Activated CD8-positive, alpha-beta memory T cell treated with anti-CD3 and anti-CD28 coated beads, Interleukin-2, amount 50 U/mL, for 1 hour (primary cell): ENCODE measurements around the gene SIAE.
A peak's percentile ranks its signal among the peaks of the same experiment; 100 is the strongest.
"Not testable (repeated sequence)": the region's sequence is repeated elsewhere in the genome, so short reads cannot be mapped to it uniquely, and the experiment has no call there.

Source experiments
- DNase-seq: peaks from one replicate; pipeline ENCODE4 v3.0.0-alpha.2; 2020; ENCODE audit errors: extremely low read depth

Gene SIAE

GRCh38 chr11:124623861-124624525 is 49.5 kb downstream of the SIAE start:
- DNase-seq, result no peak

GRCh38 chr11:124622531-124623451 is 50.7 kb downstream of the SIAE start, which contains the start of gene TBRG1:
TBRG1 (plus strand) TSS chr11:124622864; CDS start chr11:124623084, 220 bp downstream.
- DNase-seq, result peak; percentile 63

- DNase-seq, result no peak
These were observed 54.7 kb downstream of the SIAE start for GRCh38 chr11:124618863-124619262.

DNA sequence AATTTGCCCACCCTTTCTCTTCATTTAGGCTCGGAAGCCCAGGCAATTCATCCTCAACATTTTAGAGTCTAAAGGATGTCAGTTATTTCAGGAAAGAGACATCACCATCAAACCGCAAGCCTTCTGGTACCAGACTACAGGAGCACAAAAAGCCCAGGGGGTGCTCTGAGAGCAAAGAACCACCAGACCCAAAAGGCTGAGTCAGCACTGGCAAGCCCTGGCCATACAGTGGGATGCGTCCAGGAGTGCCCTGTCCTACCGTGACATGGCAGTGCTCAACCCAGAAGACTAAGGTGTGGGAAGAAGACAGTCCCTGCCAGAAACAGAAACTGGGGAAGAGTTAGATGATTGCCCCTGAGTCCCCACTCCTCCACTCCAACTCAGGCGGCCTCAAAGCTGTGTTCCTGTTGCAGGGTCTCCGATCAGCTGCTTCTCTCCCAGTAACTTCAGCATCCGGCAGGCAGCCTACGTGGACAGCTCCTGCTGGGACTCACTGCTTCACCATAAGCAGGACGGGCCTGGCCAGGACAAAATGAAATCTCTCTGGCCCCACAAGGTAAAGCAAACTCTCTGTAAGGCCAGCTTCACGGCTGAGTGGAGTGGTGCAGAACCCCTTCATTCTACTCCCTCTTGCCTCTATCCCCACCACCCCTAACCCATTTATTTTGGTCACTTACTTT is 60.8 kb downstream of the SIAE start:
- DNase-seq, result no peak

DNA sequence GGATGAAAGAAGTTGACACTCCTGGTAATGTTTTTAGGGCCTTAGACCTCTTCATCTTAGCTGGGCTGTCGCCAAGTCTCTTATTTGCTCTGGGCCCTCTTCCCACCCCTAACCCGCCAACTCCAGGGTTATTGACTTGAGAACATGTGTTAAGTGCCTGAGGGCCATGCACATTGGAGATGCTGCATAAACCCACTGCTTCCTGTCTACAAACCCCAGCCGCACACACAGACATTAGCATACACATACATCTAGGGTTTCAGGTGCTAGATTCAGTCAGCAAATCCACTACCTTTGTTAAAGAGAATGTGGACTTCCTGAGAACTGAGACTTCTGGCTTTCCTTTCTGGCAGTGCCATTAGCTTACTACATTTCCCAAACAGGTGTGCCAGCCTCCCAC is 61.5 kb downstream of the SIAE start:
- DNase-seq, result no peak

DNA sequence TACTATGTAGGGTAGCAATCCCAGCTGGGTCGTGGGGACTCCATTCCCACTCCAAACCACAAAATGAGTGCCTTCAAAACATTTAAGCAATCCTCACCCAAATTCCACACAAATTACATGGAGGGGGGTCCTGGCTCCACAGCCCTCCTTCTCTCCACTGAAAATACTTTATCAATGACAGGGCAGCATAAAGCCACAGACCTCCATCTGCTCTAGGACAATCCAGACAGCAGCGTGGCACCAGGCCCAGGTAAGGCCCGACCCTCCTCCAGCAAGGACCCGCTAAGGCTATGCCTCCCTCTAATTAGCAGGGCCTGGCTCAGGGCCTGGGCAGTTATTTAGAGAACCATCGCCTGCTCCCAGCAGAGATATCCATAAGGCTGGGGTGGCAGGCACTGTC is 62.5 kb downstream of the SIAE start, which contains the start of gene PANX3:
PANX3 (plus strand) TSS at position 365 of the 400 bp plus-strand sequence. CDS start 129 bp downstream, outside the sequence.
- no peak for DNase-seq

GRCh38 chr11:124610295-124610694 is 63.2 kb downstream of the SIAE start:
- no peak for DNase-seq

- no peak for DNase-seq
These were observed 65.4 kb downstream of the SIAE start for GRCh38 chr11:124608147-124608546.

- no peak for DNase-seq
These were observed 67.8 kb downstream of the SIAE start for GRCh38 chr11:124605719-124606118.

DNA sequence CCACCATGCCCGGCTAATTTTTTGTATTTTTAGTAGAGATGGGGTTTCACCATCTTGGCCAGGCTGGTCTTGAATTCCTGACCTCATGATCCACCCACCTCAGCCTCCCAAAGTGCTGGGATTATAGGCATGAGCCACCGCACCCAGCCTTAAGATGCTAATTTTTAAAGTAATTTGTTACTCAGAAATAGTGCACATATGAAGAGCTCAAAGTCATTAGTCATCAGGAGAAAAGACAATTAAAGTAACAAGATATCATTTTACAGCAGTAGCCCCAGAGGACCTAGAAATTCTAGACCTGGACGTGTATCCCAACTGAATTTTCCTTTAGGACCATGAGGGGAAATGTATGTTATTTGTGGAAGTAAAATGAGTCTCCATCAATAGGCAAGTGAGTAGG is 70.8 kb downstream of the SIAE start:
- DNase-seq, result not testable (repeated sequence)

- DNase-seq, result no peak
These were observed 71.3 kb downstream of the SIAE start for GRCh38 chr11:124602193-124602592.

DNA sequence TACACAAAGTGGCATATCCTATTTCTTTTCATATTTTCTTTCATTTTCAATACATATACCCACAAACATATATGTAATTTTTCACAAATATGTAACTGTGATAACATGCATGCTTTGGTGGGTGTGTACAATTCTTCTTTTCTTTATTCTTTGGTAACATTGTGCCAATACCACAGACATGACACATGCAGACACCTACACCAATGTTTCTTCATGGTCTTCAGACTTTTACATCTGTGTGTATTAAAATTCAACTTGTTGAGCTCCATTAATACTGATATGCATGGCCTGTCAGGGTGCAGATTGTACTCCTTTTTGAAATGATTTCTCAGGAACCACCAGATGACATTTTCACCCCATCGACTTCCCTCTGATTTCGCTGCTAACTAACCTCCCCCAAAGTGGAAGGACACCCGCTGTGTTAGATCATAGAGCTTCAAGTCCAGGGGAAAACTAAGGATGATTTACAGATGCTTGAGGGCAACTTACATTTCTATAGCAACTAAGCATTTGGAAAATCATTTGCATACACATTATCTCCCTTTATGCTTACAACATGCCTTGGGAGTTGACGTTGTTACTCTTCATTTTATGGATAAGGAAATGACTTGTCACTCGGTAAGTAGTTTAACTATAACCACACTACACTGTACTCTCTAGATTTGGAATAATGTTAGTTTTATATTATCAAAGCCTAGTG is 72.8 kb downstream of the SIAE start:
- no peak for DNase-seq

GRCh38 chr11:124597626-124598025 is 75.9 kb downstream of the SIAE start:
- no peak for DNase-seq

DNA sequence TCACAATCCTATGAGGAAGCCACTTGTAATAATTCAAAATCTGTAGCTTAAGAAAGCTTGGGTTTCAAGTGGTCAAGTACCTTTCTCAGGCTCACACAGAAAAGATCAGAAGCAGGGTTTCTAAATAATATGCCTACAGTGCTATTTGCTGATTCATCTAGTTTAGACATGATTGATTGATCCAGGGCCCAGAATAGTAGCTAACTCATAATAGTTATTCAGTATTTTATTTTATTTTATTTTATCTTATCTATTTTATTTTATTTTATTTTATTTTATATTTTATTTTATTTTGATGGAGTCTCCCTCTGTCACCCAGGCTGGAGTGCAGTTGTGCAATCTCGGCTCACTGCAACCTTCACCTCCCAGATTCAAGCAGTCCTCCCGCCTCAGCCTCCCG is 78.2 kb downstream of the SIAE start:
- DNase-seq, result no peak

GRCh38 chr11:124592627-124593026 is 80.9 kb downstream of the SIAE start:
- DNase-seq, result no peak

GRCh38 chr11:124591430-124591829 is 82.1 kb downstream of the SIAE start:
- DNase-seq, result no peak

GRCh38 chr11:124586238-124586860 is 87.2 kb downstream of the SIAE start:
- no peak for DNase-seq

DNA sequence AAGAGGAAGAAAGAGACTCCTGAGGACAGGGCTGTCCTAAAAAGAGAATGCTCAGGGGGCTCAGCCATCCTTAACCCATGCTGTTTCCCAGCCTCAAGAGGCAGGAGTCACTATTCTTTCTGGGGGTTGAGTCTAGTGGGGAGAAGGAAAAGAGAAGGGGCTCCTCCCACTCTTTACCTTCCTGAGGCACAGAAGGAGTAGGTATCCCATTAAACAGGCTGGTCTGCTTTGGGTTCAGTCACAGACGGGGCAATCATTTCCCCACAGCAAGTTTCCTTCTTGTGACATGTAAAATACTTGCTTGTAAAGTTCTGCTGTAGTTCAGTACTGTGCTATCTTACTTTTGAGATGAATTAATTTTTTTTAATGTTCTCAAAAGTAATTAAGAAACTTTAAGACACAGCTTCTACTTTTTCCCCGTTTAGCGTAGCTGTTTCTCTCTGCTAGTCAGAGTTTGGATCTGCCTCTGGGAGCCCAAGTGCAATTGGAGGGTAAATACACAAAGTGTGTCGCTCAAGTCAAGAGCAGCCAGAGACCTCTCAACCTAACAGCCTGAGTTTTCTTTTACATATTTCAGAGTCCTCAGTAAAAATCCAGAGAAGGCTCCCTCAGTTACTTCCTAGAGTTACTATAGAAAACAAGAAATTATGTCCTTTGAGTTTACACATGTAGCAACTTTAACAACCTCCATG is 88.7 kb downstream of the SIAE start:
- no peak for DNase-seq

DNA sequence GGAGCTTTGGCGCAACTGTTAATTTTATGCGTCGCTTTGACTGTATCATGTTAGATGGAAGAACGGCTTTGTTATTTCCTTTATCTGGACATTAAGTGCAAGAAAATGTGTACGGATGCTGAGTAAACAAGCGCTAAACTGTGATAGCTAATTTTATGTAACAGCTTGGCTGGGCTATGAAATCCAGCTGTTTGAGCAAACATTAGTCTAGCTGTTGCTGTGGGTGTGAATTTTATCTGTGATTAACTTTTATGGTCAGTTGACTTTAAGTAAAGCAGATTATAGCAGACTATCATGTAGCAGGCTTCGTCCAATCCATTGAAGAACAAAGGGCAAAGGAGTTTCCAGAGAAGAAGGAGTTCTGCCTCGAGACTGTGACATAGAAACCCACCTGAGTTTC is 89.8 kb downstream of the SIAE start:
- no peak for DNase-seq
